GM12873 (cell line): ENCODE results near the gene HP1BP3.

Experiments used
- CTCF ChIP-seq: IDR thresholded peaks from 2 replicates; pipeline ENCODE4 v1.5.1; 2012; ENCODE audit warnings: low read depth, mild to moderate bottlenecking, moderate library complexity, low read length, control low read depth; ENCODE audit not compliant: insufficient read depth; ENCODE audit errors: missing control alignments

Gene HP1BP3

GRCh38 chr1:20787840-20788795 is 1.0 kb upstream of the HP1BP3 start:
- no peak for TF ChIP-seq CTCF

GRCh38 chr1:20786253-20787028 is 666 bp downstream of the HP1BP3 start:
- TF ChIP-seq CTCF: no peak

GRCh38 chr1:20785907-20786252 is 1.2 kb downstream of the HP1BP3 start:
- no peak for TF ChIP-seq CTCF

GRCh38 chr1:20775700-20776099 is 11.4 kb downstream of the HP1BP3 start:
- no peak for TF ChIP-seq CTCF

- TF ChIP-seq CTCF: no peak
These were observed 15.3 kb downstream of the HP1BP3 start for GRCh38 chr1:20771780-20772179.

GRCh38 chr1:20770314-20771087 is 16.6 kb downstream of the HP1BP3 start:
- TF ChIP-seq CTCF: no peak
